Bronchial epithelial cell (primary cell): ENCODE results near the gene TMEM40. TPM values are rescaled to one million over a fixed set of nuclear protein-coding genes. Genes with fewer than 3 reads are reported as not detected.

ENCODE experiments used
- DNase-seq: peaks from one replicate; pipeline ENCODE4 v3.0.0-alpha.2; 2010; ENCODE audit warnings: low read depth
- FAIRE-seq: peaks from 2 replicates; lab custom pipeline; 2011; peaks lifted over from hg19 to GRCh38; lab: Jason Lieb, UNC
- H3K27me3 ChIP-seq: 2 replicates; pipeline ENCODE4 v1.5.1; 2011; ENCODE audit warnings: low read length; ENCODE audit not compliant: control insufficient read depth, insufficient read depth
- H3K36me3 ChIP-seq: 2 replicates; pipeline ENCODE4 v1.5.1; 2011; ENCODE audit warnings: low read length; ENCODE audit not compliant: control insufficient read depth, insufficient read depth
- H3K4me3 ChIP-seq: 2 replicates; pipeline ENCODE4 v1.5.1; 2011; ENCODE audit warnings: mild to moderate bottlenecking, low read depth, low read length, control low read depth
- total RNA-seq: library from RNA; depleted of rRNA; stranded (reverse); fragments of >200 nt; gene quantifications from 2 replicates; pipeline ENCODE4 v1.2.1, GENCODE V29; 2014
- TF ChIP-seq, protein P1 (sequence below): IDR thresholded peaks from 2 replicates; pipeline ENCODE4 v1.5.1; 2011; ENCODE audit warnings: mild to moderate bottlenecking, moderate library complexity, low read length, control low read depth, inconsistent platforms; ENCODE audit not compliant: insufficient read depth, severe bottlenecking

The TMEM40 gene
- total RNA-seq, 1 donor from 2014 or later, result 19.0 TPM

GRCh38 chr3:12686096-12686495 lies 73.0 kb downstream of the TMEM40 start:
- no peak for FAIRE-seq

More at GRCh38 chr3:12686096-12686495, 73.0 kb downstream of the TMEM40 start:
- Histone ChIP-seq H3K27me3 (no peaks in the 10 kb centered on the region), H3K4me3 (no peak overlapping the region), H3K36me3 (no peaks in the 10 kb centered on the region)
- TF ChIP-seq, protein P1, sequence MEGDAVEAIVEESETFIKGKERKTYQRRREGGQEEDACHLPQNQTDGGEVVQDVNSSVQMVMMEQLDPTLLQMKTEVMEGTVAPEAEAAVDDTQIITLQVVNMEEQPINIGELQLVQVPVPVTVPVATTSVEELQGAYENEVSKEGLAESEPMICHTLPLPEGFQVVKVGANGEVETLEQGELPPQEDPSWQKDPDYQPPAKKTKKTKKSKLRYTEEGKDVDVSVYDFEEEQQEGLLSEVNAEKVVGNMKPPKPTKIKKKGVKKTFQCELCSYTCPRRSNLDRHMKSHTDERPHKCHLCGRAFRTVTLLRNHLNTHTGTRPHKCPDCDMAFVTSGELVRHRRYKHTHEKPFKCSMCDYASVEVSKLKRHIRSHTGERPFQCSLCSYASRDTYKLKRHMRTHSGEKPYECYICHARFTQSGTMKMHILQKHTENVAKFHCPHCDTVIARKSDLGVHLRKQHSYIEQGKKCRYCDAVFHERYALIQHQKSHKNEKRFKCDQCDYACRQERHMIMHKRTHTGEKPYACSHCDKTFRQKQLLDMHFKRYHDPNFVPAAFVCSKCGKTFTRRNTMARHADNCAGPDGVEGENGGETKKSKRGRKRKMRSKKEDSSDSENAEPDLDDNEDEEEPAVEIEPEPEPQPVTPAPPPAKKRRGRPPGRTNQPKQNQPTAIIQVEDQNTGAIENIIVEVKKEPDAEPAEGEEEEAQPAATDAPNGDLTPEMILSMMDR, result no peak
- DNase-seq, result no peak

Other genes starting within 250 kb of the TMEM40 start
- gene MKRN2OS, start 213.8 kb downstream of the TMEM40 start, total RNA-seq, result 2.1 and 3.7 TPM in 2 replicates
- gene MKRN2, start 202.2 kb downstream of the TMEM40 start, total RNA-seq, result 21.3 and 22.9 TPM in 2 replicates
- 83.5 and 95.2 TPM in 2 replicates for gene RAF1, start 95.1 kb downstream of the TMEM40 start, total RNA-seq
- 0.77 and 1.3 TPM in 2 replicates for gene CAND2, start 37.4 kb upstream of the TMEM40 start, total RNA-seq
- 2,605 and 2,954 TPM in 2 replicates for gene RPL32, start 82.3 kb upstream of the TMEM40 start, total RNA-seq